HEK293T (cell line): Measurements from ENCODE around the gene CHCT1.

ENCODE experiments used
- BHLHE40 ChIP-seq: fragments of 450-650 bp; IDR thresholded peaks from 2 replicates; pipeline ENCODE4 v1.6.1; 2016; ENCODE audit warnings: mild to moderate bottlenecking, moderate library complexity, borderline replicate concordance
- CTBP1 ChIP-seq: fragments of 450-650 bp; IDR thresholded peaks from 2 replicates; pipeline ENCODE4 v1.6.1; 2016; ENCODE audit warnings: borderline replicate concordance
- ELF4 ChIP-seq: fragments of 450-650 bp; IDR thresholded peaks from 2 replicates; pipeline ENCODE4 v1.6.1; 2017; ENCODE audit warnings: antibody characterized with exemption
- FOXA1 ChIP-seq: fragments of 450-650 bp; IDR thresholded peaks from 2 replicates; pipeline ENCODE4 v1.6.1; 2016; ENCODE audit warnings: mild to moderate bottlenecking
- FOXK2 ChIP-seq: fragments of 450-650 bp; IDR thresholded peaks from 2 replicates; pipeline ENCODE4 v1.6.1; 2016; ENCODE audit warnings: mild to moderate bottlenecking
- FOXM1 ChIP-seq: fragments of 450-650 bp; IDR thresholded peaks from 2 replicates; pipeline ENCODE4 v1.6.1; 2017; ENCODE audit warnings: mild to moderate bottlenecking, borderline replicate concordance
- HDGF ChIP-seq: fragments of 450-650 bp; IDR thresholded peaks from 2 replicates; pipeline ENCODE4 v1.6.1; 2017; ENCODE audit warnings: antibody characterized with exemption, borderline replicate concordance
- SP1 ChIP-seq: fragments of 450-650 bp; IDR thresholded peaks from 2 replicates; pipeline ENCODE4 v1.6.1; 2017
- SUZ12 ChIP-seq: fragments of 450-650 bp; IDR thresholded peaks from 2 replicates; pipeline ENCODE4 v1.6.1; 2016; ENCODE audit warnings: mild to moderate bottlenecking
- TARDBP ChIP-seq: fragments of 450-650 bp; IDR thresholded peaks from 2 replicates; pipeline ENCODE4 v1.6.1; 2016
- ZNF384 ChIP-seq: fragments of 450-650 bp; IDR thresholded peaks from 2 replicates; pipeline ENCODE4 v1.6.1; 2016
- TF ChIP-seq, protein P1 (sequence below): fragments of 450-650 bp; IDR thresholded peaks from 2 replicates; pipeline ENCODE4 v1.6.1; 2016

DNA sequence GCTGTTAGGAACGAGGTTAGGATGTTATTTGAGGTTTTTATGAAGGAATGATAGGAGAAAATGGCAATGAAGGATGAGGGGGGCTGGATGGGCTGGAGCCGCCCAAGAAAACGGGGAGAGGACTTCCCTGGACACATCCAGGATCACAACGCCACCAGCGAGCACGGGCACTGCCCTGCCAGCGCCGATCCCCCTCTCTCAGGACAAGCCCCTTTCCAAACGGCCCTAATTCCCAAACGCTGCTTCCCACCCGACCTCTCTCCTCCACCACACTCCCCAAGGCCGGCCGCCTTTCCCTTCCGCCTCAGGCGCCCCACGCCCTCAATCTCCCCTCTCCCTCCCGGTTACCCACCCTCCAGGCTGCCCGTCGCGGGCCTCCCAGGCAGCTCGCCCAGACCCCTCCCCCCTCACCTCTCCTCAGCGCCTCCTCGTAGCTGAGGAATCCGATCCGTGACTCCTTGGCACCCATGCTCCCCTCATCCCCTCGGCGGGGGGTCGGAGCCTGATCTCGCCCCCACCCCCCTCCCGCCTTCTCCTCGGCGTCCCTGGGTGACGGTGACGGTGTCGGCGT is 30.7 kb upstream of the CHCT1 start:
- TF ChIP-seq SP1: no peak
- TF ChIP-seq SUZ12: no peak
- no peak for TF ChIP-seq FOXA1
- no peak for TF ChIP-seq ELF4
- TF ChIP-seq CTBP1: no peak
- TF ChIP-seq TARDBP: no peak
- no peak for TF ChIP-seq ZNF384
- TF ChIP-seq, protein P1, sequence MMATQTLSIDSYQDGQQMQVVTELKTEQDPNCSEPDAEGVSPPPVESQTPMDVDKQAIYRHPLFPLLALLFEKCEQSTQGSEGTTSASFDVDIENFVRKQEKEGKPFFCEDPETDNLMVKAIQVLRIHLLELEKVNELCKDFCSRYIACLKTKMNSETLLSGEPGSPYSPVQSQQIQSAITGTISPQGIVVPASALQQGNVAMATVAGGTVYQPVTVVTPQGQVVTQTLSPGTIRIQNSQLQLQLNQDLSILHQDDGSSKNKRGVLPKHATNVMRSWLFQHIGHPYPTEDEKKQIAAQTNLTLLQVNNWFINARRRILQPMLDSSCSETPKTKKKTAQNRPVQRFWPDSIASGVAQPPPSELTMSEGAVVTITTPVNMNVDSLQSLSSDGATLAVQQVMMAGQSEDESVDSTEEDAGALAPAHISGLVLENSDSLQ: no peak
- TF ChIP-seq HDGF: no peak
- TF ChIP-seq FOXM1: no peak
- no peak for TF ChIP-seq BHLHE40
- TF ChIP-seq FOXK2: no peak
